Activated effector memory CD4-positive, alpha-beta T cell treated with anti-CD3 and anti-CD28 coated beads, Interleukin-2, amount 50 U/mL, for 16 hours (primary cell): ENCODE data around the gene CXorf49.
"Not testable (repeated sequence)": the region's sequence is repeated elsewhere in the genome, so short reads cannot be mapped to it uniquely, and the experiment has no call there.

ENCODE experiments used
- DNase-seq: peaks from one replicate; pipeline ENCODE4 v3.0.0-alpha.2; 2020

The CXorf49 gene

GRCh38 chrX:71671043-71671780, 46.9 kb downstream of the CXorf49 start:
- DNase-seq, result peak; percentile 84

GRCh38 chrX:71669947-71670346, 48.1 kb downstream of the CXorf49 start:
- not testable (repeated sequence) for DNase-seq

GRCh38 chrX:71669492-71669891, 48.6 kb downstream of the CXorf49 start:
- DNase-seq, result no peak

- no peak for DNase-seq
These were observed 49.9 kb downstream of the CXorf49 start for GRCh38 chrX:71668248-71668595.

- no peak for DNase-seq
These were observed 50.5 kb downstream of the CXorf49 start, which contains the start of gene LOC101059915 for GRCh38 chrX:71667328-71668247. Gene LOC101059915, plus strand, starts transcription at chrX:71667546.

- no peak for DNase-seq
These were observed 51.6 kb downstream of the CXorf49 start for GRCh38 chrX:71666240-71667223.

GRCh38 chrX:71665747-71666146, 52.3 kb downstream of the CXorf49 start:
- DNase-seq, result no peak

- DNase-seq, result no peak
These were observed 53.1 kb downstream of the CXorf49 start for GRCh38 chrX:71664889-71665491.
